Trophoblast cell (in vitro differentiated cells and primary cell): ENCODE results near the gene NRXN3.
"Not testable (repeated sequence)": the region's sequence is repeated elsewhere in the genome, so short reads cannot be mapped to it uniquely, and the experiment has no call there.

Experiments
- DNase-seq, 2 donors: peaks; one replicate each; pipeline ENCODE4 v3.0.0-alpha.2; 2016
- H2AFZ ChIP-seq: 2 replicates; pipeline ENCODE4 v1.6.1; 2013; ENCODE audit warnings: low read length, moderate library complexity, mild to moderate bottlenecking; ENCODE audit not compliant: insufficient read depth, poor library complexity
- H2AK5ac ChIP-seq: 2 replicates; pipeline ENCODE4 v1.6.1; 2013; ENCODE audit warnings: mild to moderate bottlenecking, low read length
- H2BK120ac ChIP-seq: 2 replicates; pipeline ENCODE4 v1.6.1; 2013; ENCODE audit warnings: low read length, mild to moderate bottlenecking, moderate library complexity; ENCODE audit not compliant: insufficient read depth, poor library complexity
- H2BK12ac ChIP-seq: 2 replicates; pipeline ENCODE4 v1.6.1; 2013; ENCODE audit warnings: mild to moderate bottlenecking, low read length, moderate library complexity
- H2BK5ac ChIP-seq: 2 replicates; pipeline ENCODE4 v1.6.1; 2013; ENCODE audit warnings: low read length, low read depth, moderate library complexity, mild to moderate bottlenecking; ENCODE audit not compliant: poor library complexity
- H3K14ac ChIP-seq: 2 replicates; pipeline ENCODE4 v1.6.1; 2013; ENCODE audit warnings: mild to moderate bottlenecking, low read length
- H3K18ac ChIP-seq: 2 replicates; pipeline ENCODE4 v1.6.1; 2013; ENCODE audit warnings: mild to moderate bottlenecking, low read length
- H3K23ac ChIP-seq: 2 replicates; pipeline ENCODE4 v1.6.1; 2013; ENCODE audit warnings: low read length
- H3K27ac ChIP-seq: 2 replicates; pipeline ENCODE4 v1.5.1; 2013; ENCODE audit warnings: low read depth, mild to moderate bottlenecking, inconsistent platforms, low read length, moderate library complexity
- H3K27me3 ChIP-seq: 2 replicates; pipeline ENCODE4 v1.6.1; 2013; ENCODE audit warnings: inconsistent platforms, mild to moderate bottlenecking, low read length, moderate library complexity; ENCODE audit not compliant: insufficient read depth
- H3K36me3 ChIP-seq, 2 experiments: 1 replicate in 1 of 2; 2 replicates in 1 of 2; pipeline ENCODE4 v1.6.1; 2013; ENCODE audit warnings: low read length in 2 of 2, mild to moderate bottlenecking in 2 of 2, moderate library complexity in 1 of 2; ENCODE audit not compliant: insufficient read depth in 2 of 2, control insufficient read depth in 1 of 2
- H3K4ac ChIP-seq: 2 replicates; pipeline ENCODE4 v1.6.1; 2013; ENCODE audit warnings: low read depth, mild to moderate bottlenecking, low read length, moderate library complexity
- H3K4me1 ChIP-seq, 2 experiments: 1 replicate in 1 of 2; 2 replicates in 1 of 2; pipeline ENCODE4 v1.6.1; 2013; ENCODE audit warnings: low read length in 2 of 2, mild to moderate bottlenecking in 2 of 2, moderate library complexity in 1 of 2; ENCODE audit not compliant: insufficient read depth in 2 of 2, control insufficient read depth in 1 of 2
- H3K4me2 ChIP-seq: 2 replicates; pipeline ENCODE4 v1.6.1; 2013; ENCODE audit warnings: inconsistent platforms, mild to moderate bottlenecking, low read length, moderate library complexity
- H3K4me3 ChIP-seq: 2 replicates; pipeline ENCODE4 v1.5.1; 2013; ENCODE audit warnings: mild to moderate bottlenecking, low read depth, low read length, inconsistent platforms
- H3K79me1 ChIP-seq: one replicate; pipeline ENCODE4 v1.6.1; 2013; ENCODE audit warnings: low read length
- H3K79me2 ChIP-seq: 2 replicates; pipeline ENCODE4 v1.6.1; 2013; ENCODE audit warnings: low read length, mild to moderate bottlenecking; ENCODE audit not compliant: control insufficient read depth, insufficient read depth, poor library complexity
- H3K9ac ChIP-seq: 2 replicates; pipeline ENCODE4 v1.6.1; 2013; ENCODE audit warnings: mild to moderate bottlenecking, low read length
- H3K9me3 ChIP-seq: 2 replicates; pipeline ENCODE4 v1.6.1; 2013; ENCODE audit warnings: low read depth, mild to moderate bottlenecking, control low read depth, inconsistent platforms, low read length; ENCODE audit not compliant: insufficient read depth
- H4K12ac ChIP-seq: 2 replicates; pipeline ENCODE4 v1.6.1; 2013; ENCODE audit warnings: low read depth, mild to moderate bottlenecking, low read length, moderate library complexity
- H4K8ac ChIP-seq: 2 replicates; pipeline ENCODE4 v1.6.1; 2013; ENCODE audit warnings: low read depth, mild to moderate bottlenecking, low read length, moderate library complexity
- H4K91ac ChIP-seq: one replicate; pipeline ENCODE4 v1.6.1; 2013; ENCODE audit warnings: low read depth, mild to moderate bottlenecking, low read length, moderate library complexity
- WGBS: extraction: QIAGEN DNeasy Blood & Tissue Kit; methylation state at CpG from one replicate; pipeline ENCODE4 v1.1.7; 2013; ENCODE audit warnings: missing lambda C conversion rate; ENCODE audit not compliant: insufficient read length, insufficient coverage; ENCODE audit errors: extremely low coverage; 5-methylcytosine and 5-hydroxymethylcytosine counted together

NRXN3 gene

GRCh38 chr14:78484028-78484427 is 313.9 kb downstream of the NRXN3 start:
- no peak overlapping the region for H3K9ac ChIP-seq
- no peak overlapping the region for H2BK120ac ChIP-seq
- no peak overlapping the region for H2AK5ac ChIP-seq
- peaks cover 4% of the 10 kb centered on the region in 2 experiments for H3K4me1 ChIP-seq
- H3K4me3 ChIP-seq = no peak overlapping the region
- H4K12ac ChIP-seq = no peak overlapping the region
- H4K91ac ChIP-seq = no peak overlapping the region
- H3K4ac ChIP-seq = no peak overlapping the region
- H3K9me3 ChIP-seq = no peaks in the 10 kb centered on the region
- no peaks in the 10 kb centered on the region for H3K27me3 ChIP-seq
- no peak overlapping the region for H3K4me2 ChIP-seq
- no peak overlapping the region for H2BK5ac ChIP-seq
- no peak overlapping the region for H3K14ac ChIP-seq
- H4K8ac ChIP-seq = no peak overlapping the region
- H3K27ac ChIP-seq = no peak overlapping the region
- no peaks in the 10 kb centered on the region for H3K79me2 ChIP-seq
- no peak overlapping the region for H3K23ac ChIP-seq
- H2BK12ac ChIP-seq = no peak overlapping the region
- H3K18ac ChIP-seq = no peak overlapping the region
- WGBS = no CpG with 5 or more reads among the region's 2 CpGs
- no peak overlapping the region for H2AFZ ChIP-seq
- DNase-seq = no peak
- no peaks in the 10 kb centered on the region for H3K36me3 ChIP-seq
- H3K79me1 ChIP-seq = peaks cover 6% of the 10 kb centered on the region

GRCh38 chr14:78486081-78486480 is 315.9 kb downstream of the NRXN3 start:
- Histone ChIP-seq H4K8ac (no peak overlapping the region), H3K79me1 (peaks cover 6% of the 10 kb centered on the region), H3K9ac (no peak overlapping the region), H3K4ac (no peak overlapping the region), H2BK12ac (no peak overlapping the region), H2BK120ac (no peak overlapping the region), H3K4me1 (peaks cover 4% of the 10 kb centered on the region in 2 experiments), H2BK5ac (no peak overlapping the region), H3K14ac (no peak overlapping the region), H3K27ac (no peak overlapping the region), H3K79me2 (no peaks in the 10 kb centered on the region), H3K36me3 (no peaks in the 10 kb centered on the region), H3K4me2 (peak overlapping the region; percentile 4), H4K91ac (no peak overlapping the region), H3K27me3 (no peaks in the 10 kb centered on the region), H3K9me3 (no peaks in the 10 kb centered on the region), H2AFZ (no peak overlapping the region), H2AK5ac (no peak overlapping the region), H3K18ac (no peak overlapping the region), H3K4me3 (no peak overlapping the region), H3K23ac (no peak overlapping the region), H4K12ac (no peak overlapping the region)
- no peak for DNase-seq

- H4K91ac ChIP-seq = no peak overlapping the region
- peaks cover 6% of the 10 kb centered on the region for H3K79me1 ChIP-seq
- no peaks in the 10 kb centered on the region for H3K27me3 ChIP-seq
- no peak overlapping the region for H3K4ac ChIP-seq
- no peak overlapping the region for H2AK5ac ChIP-seq
- H3K4me3 ChIP-seq = no peak overlapping the region
- no peak overlapping the region for H4K12ac ChIP-seq
- no peak overlapping the region for H3K18ac ChIP-seq
- H3K4me2 ChIP-seq = peak overlapping the region; percentile 4
- peak overlapping the region; percentile 27 for H2BK5ac ChIP-seq
- no peak overlapping the region for H4K8ac ChIP-seq
- H3K9ac ChIP-seq = no peak overlapping the region
- no peaks in the 10 kb centered on the region for H3K79me2 ChIP-seq
- DNase-seq = no peak
- H3K4me1 ChIP-seq = peaks cover 4% of the 10 kb centered on the region in 2 experiments
- no peak overlapping the region for H2AFZ ChIP-seq
- no peak overlapping the region for H3K23ac ChIP-seq
- no CpG with 5 or more reads among the region's 1 CpG for WGBS
- H3K36me3 ChIP-seq = no peaks in the 10 kb centered on the region
- H3K27ac ChIP-seq = no peak overlapping the region
- H2BK120ac ChIP-seq = peak overlapping the region; percentile 58
- no peaks in the 10 kb centered on the region for H3K9me3 ChIP-seq
- H2BK12ac ChIP-seq = no peak overlapping the region
- no peak overlapping the region for H3K14ac ChIP-seq
These were observed 316.4 kb downstream of the NRXN3 start for GRCh38 chr14:78486621-78487020.

- not testable (repeated sequence) for H3K4ac ChIP-seq, H3K18ac ChIP-seq, H3K79me2 ChIP-seq, H3K27ac ChIP-seq, H2AFZ ChIP-seq, H4K8ac ChIP-seq, H2AK5ac ChIP-seq, H3K9me3 ChIP-seq, H3K4me3 ChIP-seq, H3K23ac ChIP-seq, H2BK12ac ChIP-seq, H3K4me1 ChIP-seq, H3K36me3 ChIP-seq, H2BK5ac ChIP-seq, H3K9ac ChIP-seq, H3K14ac ChIP-seq, H3K79me1 ChIP-seq, H3K27me3 ChIP-seq, H2BK120ac ChIP-seq, H3K4me2 ChIP-seq, H4K91ac ChIP-seq, DNase-seq, H4K12ac ChIP-seq
- WGBS = no CpG with 5 or more reads among the region's 2 CpGs
These were observed 317.4 kb downstream of the NRXN3 start for GRCh38 chr14:78487573-78487972.
